Embryonic facial prominence (tissue), 1 donor: ENCODE data around the gene SPATA3.
"Not testable (repeated sequence)": the region's sequence is repeated elsewhere in the genome, so short reads cannot be mapped to it uniquely, and the experiment has no call there.

ENCODE experiments used
- DNase-seq: peaks from one replicate; pipeline ENCODE4 v3.0.0-alpha.2; 2016; ENCODE audit errors: extremely low spot score

SPATA3 gene

GRCh38 chr2:230998882-230999281 is 3.0 kb downstream of the SPATA3 start:
- DNase-seq = no peak

- no peak for DNase-seq
Observed at GRCh38 chr2:230999477-230999876, 3.6 kb downstream of the SPATA3 start.

- no peak for DNase-seq
Observed at GRCh38 chr2:231000211-231000904, 4.4 kb downstream of the SPATA3 start.

GRCh38 chr2:231001036-231001435 is 5.1 kb downstream of the SPATA3 start:
- no peak for DNase-seq

- DNase-seq = no peak
Observed at GRCh38 chr2:231001921-231002320, 6.0 kb downstream of the SPATA3 start.

- DNase-seq = no peak
Observed at GRCh38 chr2:231002641-231003040, 6.7 kb downstream of the SPATA3 start.

- DNase-seq = no peak
Observed at GRCh38 chr2:231003186-231003585, 7.3 kb downstream of the SPATA3 start.

- DNase-seq = not testable (repeated sequence)
Observed at GRCh38 chr2:231004930-231005329, 9.0 kb downstream of the SPATA3 start.

- no peak for DNase-seq
Observed at GRCh38 chr2:231007286-231008098, 11.6 kb downstream of the SPATA3 start.

GRCh38 chr2:231008131-231008530 is 12.2 kb downstream of the SPATA3 start:
- DNase-seq = no peak

- no peak for DNase-seq
Observed at GRCh38 chr2:231009236-231009919, 13.5 kb downstream of the SPATA3 start.

GRCh38 chr2:231010201-231010730 is 14.3 kb downstream of the SPATA3 start:
- DNase-seq = no peak

- DNase-seq = no peak
Observed at GRCh38 chr2:231011526-231011925, 15.6 kb downstream of the SPATA3 start.

GRCh38 chr2:231012463-231012862 is 16.5 kb downstream of the SPATA3 start:
- DNase-seq = no peak

GRCh38 chr2:231013820-231014219 is 17.9 kb downstream of the SPATA3 start:
- no peak for DNase-seq

- no peak for DNase-seq
Observed at GRCh38 chr2:231015478-231015877, 19.6 kb downstream of the SPATA3 start.

GRCh38 chr2:231015926-231016325 is 20.0 kb downstream of the SPATA3 start:
- DNase-seq = no peak

GRCh38 chr2:231016566-231017230 is 20.8 kb downstream of the SPATA3 start:
- no peak for DNase-seq

GRCh38 chr2:231017231-231017598 is 21.3 kb downstream of the SPATA3 start:
- no peak for DNase-seq

GRCh38 chr2:231018184-231018583 is 22.3 kb downstream of the SPATA3 start:
- no peak for DNase-seq

- not testable (repeated sequence) for DNase-seq
Observed at GRCh38 chr2:231025059-231025458, 29.1 kb downstream of the SPATA3 start.

- no peak for DNase-seq
Observed at GRCh38 chr2:231028889-231029288, 33.0 kb downstream of the SPATA3 start.
